H1 (cell line): ENCODE data around the gene ABCC10. TPM values are rescaled to one million over a fixed set of nuclear protein-coding genes. Genes with fewer than 3 reads are reported as not detected.
"Not testable (repeated sequence)": the region's sequence is repeated elsewhere in the genome, so short reads cannot be mapped to it uniquely, and the experiment has no call there.

ENCODE experiments used
- CTCF ChIA-PET: fragments of 300-600 bp; sonication (Branson Sonifier 250); formaldehyde crosslinking; loops from one replicate; lab custom pipeline; 2021; ENCODE audit not compliant: partially characterized antibody; lab: Charles Lee
- POLR2A ChIA-PET: fragments of 300-600 bp; sonication (Branson Sonifier 250); formaldehyde crosslinking; loops from one replicate; lab custom pipeline; 2021; ENCODE audit warnings: inconsistent platforms; ENCODE audit not compliant: partially characterized antibody; lab: Charles Lee
- DNase-seq, 2 experiments: peaks; one replicate each; pipeline versions ENCODE4 v3.0.0 to v3.0.0-alpha.2; 2010 to 2022; ENCODE audit warnings: low spot score in 2 of 2, low read depth in 1 of 2, mixed read lengths in 1 of 2
- FAIRE-seq: peaks from 2 replicates; lab custom pipeline; 2011; peaks lifted over from hg19 to GRCh38; lab: Jason Lieb, UNC
- H2AFZ ChIP-seq: 2 replicates; pipeline ENCODE4 v1.8.1; 2012; ENCODE audit warnings: low read length, inconsistent platforms
- H2AK5ac ChIP-seq: 2 replicates; pipeline ENCODE4 v1.6.1; 2013; ENCODE audit warnings: low read depth, low read length
- H2BK120ac ChIP-seq: replicated peaks from 2 replicates; pipeline ENCODE3; 2013; ENCODE audit warnings: low read depth, low read length, inconsistent platforms
- H2BK12ac ChIP-seq: 2 replicates; pipeline ENCODE4 v1.6.1; 2013; ENCODE audit warnings: low read depth, low read length
- H2BK15ac ChIP-seq: 2 replicates; pipeline ENCODE4 v1.6.1; 2013; ENCODE audit warnings: low read length
- H2BK20ac ChIP-seq: 2 replicates; pipeline ENCODE4 v1.6.1; 2013; ENCODE audit warnings: low read length
- H2BK5ac ChIP-seq: 2 replicates; pipeline ENCODE4 v1.6.1; 2013; ENCODE audit warnings: low read depth, low read length
- H3K14ac ChIP-seq: 2 replicates; pipeline ENCODE4 v1.6.1; 2013; ENCODE audit warnings: inconsistent platforms; ENCODE audit not compliant: insufficient read length
- H3K18ac ChIP-seq: 2 replicates; pipeline ENCODE4 v1.6.1; 2013; ENCODE audit warnings: low read length; ENCODE audit errors: extremely low read depth
- H3K23ac ChIP-seq: 2 replicates; pipeline ENCODE4 v1.6.1; 2013; ENCODE audit warnings: inconsistent platforms; ENCODE audit not compliant: insufficient read length
- H3K23me2 ChIP-seq: 2 replicates; pipeline ENCODE4 v1.6.1; 2013; ENCODE audit warnings: low read depth, low read length
- H3K27ac ChIP-seq: 2 replicates; pipeline ENCODE4 v1.6.1; 2011; ENCODE audit warnings: low read depth, low read length, inconsistent platforms
- H3K27me3 ChIP-seq, 4 experiments: replicated peaks in 1 of 4; 1 replicate in 1 of 4; 2 replicates in 3 of 4; pipeline versions ENCODE4 v1.6.1 to v1.8.1; 2011 to 2013; ENCODE audit warnings: low read length in 3 of 4, mild to moderate bottlenecking in 3 of 4, inconsistent platforms in 2 of 4, mixed read lengths in 2 of 4, moderate library complexity in 1 of 4; ENCODE audit not compliant: control insufficient read depth in 3 of 4, insufficient read depth in 3 of 4; ENCODE audit errors: extremely low read depth in 1 of 4
- H3K36me3 ChIP-seq, 4 experiments: 2 replicates each; pipeline versions ENCODE4 v1.6.1 to v1.8.1; 2011 to 2013; ENCODE audit warnings: mild to moderate bottlenecking in 4 of 4, low read length in 3 of 4, moderate library complexity in 2 of 4, control low read depth in 1 of 4, inconsistent platforms in 1 of 4; ENCODE audit not compliant: insufficient read depth in 4 of 4, control insufficient read depth in 2 of 4
- H3K4ac ChIP-seq: replicated peaks from 2 replicates; pipeline ENCODE3; 2013; ENCODE audit warnings: low read length, low read depth, mixed read lengths, inconsistent platforms; ENCODE audit not compliant: insufficient read length
- H3K4me1 ChIP-seq, 4 experiments: replicated peaks in 1 of 4; 1 replicate in 1 of 4; 2 replicates in 3 of 4; pipeline versions ENCODE4 v1.6.1 to v1.8.1; 2011 to 2013; ENCODE audit warnings: low read length in 3 of 4, inconsistent platforms in 2 of 4, mixed read lengths in 1 of 4; ENCODE audit not compliant: insufficient read depth in 4 of 4, control insufficient read depth in 3 of 4
- H3K4me2 ChIP-seq, 2 experiments: 2 replicates each; pipeline versions ENCODE4 v1.6.1 to v1.8.1; 2011 to 2013; ENCODE audit warnings: low read depth in 2 of 2, low read length in 2 of 2, control low read depth in 1 of 2, inconsistent platforms in 1 of 2, mild to moderate bottlenecking in 1 of 2; ENCODE audit not compliant: insufficient read depth in 1 of 2
- H3K4me3 ChIP-seq, 4 experiments: fragments of 200-600, 300-600 bp in 1 of 4; sonication (generic), shearing (Covaris generic), sonication (Bioruptor Twin) in 1 of 4; 2 replicates each; pipeline versions ENCODE4 v1.5.1 to v1.8.1; 2011 to 2016; ENCODE audit warnings: low read length in 4 of 4, low read depth in 3 of 4, control low read depth in 2 of 4, inconsistent platforms in 2 of 4, mild to moderate bottlenecking in 2 of 4, mixed read lengths in 1 of 4, moderate library complexity in 1 of 4; ENCODE audit not compliant: insufficient read depth in 2 of 4; ENCODE audit errors: extremely low read depth in 1 of 4
- H3K56ac ChIP-seq: replicated peaks from 2 replicates; pipeline ENCODE3; 2013; ENCODE audit warnings: low read depth, mild to moderate bottlenecking, mixed read lengths, low read length, inconsistent platforms; ENCODE audit not compliant: insufficient read length
- H3K79me1 ChIP-seq: 2 replicates; pipeline ENCODE4 v1.6.1; 2013; ENCODE audit warnings: low read depth, low read length, control low read depth
- H3K79me2 ChIP-seq, 2 experiments: 2 replicates each; pipeline versions ENCODE4 v1.6.1 to v1.8.1; 2012 to 2013; ENCODE audit warnings: low read length in 2 of 2, mild to moderate bottlenecking in 2 of 2, inconsistent platforms in 1 of 2; ENCODE audit not compliant: insufficient read depth in 2 of 2, control insufficient read depth in 1 of 2
- H3K9ac ChIP-seq, 4 experiments: replicated peaks in 1 of 4; 1 replicate in 1 of 4; 2 replicates in 3 of 4; pipeline versions ENCODE4 v1.6.1 to v1.8.1; 2011 to 2013; ENCODE audit warnings: low read depth in 3 of 4, low read length in 3 of 4, control low read depth in 2 of 4, mild to moderate bottlenecking in 2 of 4, moderate library complexity in 2 of 4, inconsistent platforms in 1 of 4; ENCODE audit errors: extremely low read depth in 1 of 4
- H3K9me3 ChIP-seq, 2 experiments: 2 replicates each; pipeline versions ENCODE4 v1.6.1 to v1.8.1; 2012 to 2013; ENCODE audit warnings: mild to moderate bottlenecking in 2 of 2, moderate library complexity in 2 of 2, control low read depth in 1 of 2, inconsistent platforms in 1 of 2, low read depth in 1 of 2, low read length in 1 of 2, mixed read lengths in 1 of 2; ENCODE audit not compliant: insufficient read depth in 2 of 2
- H4K20me1 ChIP-seq, 2 experiments: replicated peaks in 1 of 2; 2 replicates each; pipeline versions ENCODE3 to v1.8.1; 2011 to 2013; ENCODE audit warnings: inconsistent platforms in 2 of 2, low read length in 2 of 2, mild to moderate bottlenecking in 1 of 2; ENCODE audit not compliant: insufficient read depth in 2 of 2, control insufficient read depth in 1 of 2
- H4K5ac ChIP-seq: 2 replicates; pipeline ENCODE4 v1.6.1; 2013; ENCODE audit warnings: low read length, low read depth, mixed read lengths, inconsistent platforms; ENCODE audit not compliant: insufficient read length
- H4K8ac ChIP-seq: 2 replicates; pipeline ENCODE4 v1.8.0; 2013; ENCODE audit warnings: mild to moderate bottlenecking, moderate library complexity, low read length, inconsistent platforms; ENCODE audit not compliant: insufficient read depth; ENCODE audit errors: extremely low read depth
- H4K91ac ChIP-seq: replicated peaks from 2 replicates; pipeline ENCODE3; 2013; ENCODE audit warnings: low read length, mixed read lengths, inconsistent platforms; ENCODE audit not compliant: insufficient read length
- ATF2 ChIP-seq: IDR thresholded peaks from 2 replicates; pipeline ENCODE4 v1.6.1; 2012; ENCODE audit warnings: low read length, inconsistent platforms
- CTCF ChIP-seq, 3 experiments: IDR thresholded peaks; 1 replicate in 2 of 3; 2 replicates in 1 of 3; pipeline versions ENCODE4 v1.5.1 to v1.6.1; 2011; ENCODE audit warnings: low read length in 3 of 3, mild to moderate bottlenecking in 3 of 3, inconsistent platforms in 2 of 3, low read depth in 1 of 3, moderate library complexity in 1 of 3; ENCODE audit not compliant: insufficient read depth in 1 of 3; ENCODE audit errors: control extremely low read depth in 1 of 3
- EGR1 ChIP-seq: IDR thresholded peaks from 2 replicates; pipeline ENCODE4 v1.6.1; 2011; ENCODE audit warnings: low read depth, low read length, borderline replicate concordance
- KDM4A ChIP-seq: IDR thresholded peaks from one replicate; pipeline ENCODE4 v1.7.1; 2012; ENCODE audit warnings: low read depth, mild to moderate bottlenecking, moderate library complexity, low read length, inconsistent platforms; ENCODE audit not compliant: severe bottlenecking
- RBBP5 ChIP-seq: IDR thresholded peaks from 2 replicates; pipeline ENCODE4 v1.7.1; 2012; ENCODE audit warnings: low read depth, mild to moderate bottlenecking, inconsistent platforms, low read length, moderate library complexity, borderline replicate concordance
- SIRT6 ChIP-seq: IDR thresholded peaks from one replicate; pipeline ENCODE4 v1.7.1; 2012; ENCODE audit warnings: low read length, inconsistent platforms
- SP4 ChIP-seq: IDR thresholded peaks from 2 replicates; pipeline ENCODE4 v1.6.1; 2012; ENCODE audit warnings: low read length, inconsistent platforms
- TBP ChIP-seq: IDR thresholded peaks from 2 replicates; pipeline ENCODE4 v1.6.1; 2011; ENCODE audit warnings: low read depth, low read length, improper control_type of control experiment
- YY1 ChIP-seq: IDR thresholded peaks from 2 replicates; pipeline ENCODE4 v1.6.1; 2011; ENCODE audit warnings: low read depth, mild to moderate bottlenecking, low read length
- WGBS, 2 experiments: shearing (Covaris generic) in 1 of 2; methylation state at CpG; one replicate each; pipeline versions ENCODE4 v1.1.6 to v1.1.7; 2013 to 2015; ENCODE audit warnings: low lambda C conversion rate in 2 of 2, mixed read lengths in 2 of 2, inconsistent platforms in 1 of 2, low coverage in 1 of 2, missing lambda C conversion rate in 1 of 2; ENCODE audit not compliant: insufficient replicate concordance in 2 of 2, insufficient coverage in 1 of 2, insufficient read length in 1 of 2; ENCODE audit errors: extremely low coverage in 1 of 2, missing lambda C conversion rate in 1 of 2; 5-methylcytosine and 5-hydroxymethylcytosine counted together
- polyA plus RNA-seq, 7 experiments: library from polyadenylated mRNA; depleted of rRNA in 3 of 7; stranded (reverse) in 5 of 7; unstranded in 2 of 7; fragments of >200 nt in 5 of 7; fragments of 200-250 nt in 2 of 7; gene quantifications; 1 replicate in 5 of 7; 2 replicates in 1 of 7; 4 replicates in 1 of 7; pipeline versions ENCODE4 v1.2.1 to v1.2.3, GENCODE V29; 2011 to 2013; ENCODE audit warnings: missing spikeins in 2 of 7, mixed read lengths in 2 of 7
- total RNA-seq: library from RNA; stranded (reverse); fragmentation: NEBNext Ultra II Directional; extraction: Animal tissue kit (Norgen Biotek cat#: 25700); gene quantifications from 2 replicates; pipeline ENCODE4 v1.2.1, GENCODE V29; 2021

Gene ABCC10
- total and polyA plus RNA-seq, 2 of the 8 experiments (the other 6 are each of a cell fraction or from before 2014, with no cell fraction given) = 15.5 to 24.6 TPM

GRCh38 chr6:43465948-43466347, 38.6 kb downstream of the ABCC10 start (continued):
- TF ChIP-seq ATF2 = no peak
- TF ChIP-seq RBBP5 = no peak
- TF ChIP-seq CTCF (IDR thresholded peaks at IDR 0.05; ENCODE audit: control extremely low read depth in 1 of 3, insufficient read depth in 1 of 3, low read depth in 1 of 3, low read length in 3 of 3) = no peak
- no peak for TF ChIP-seq SP4
- TF ChIP-seq SIRT6 = no peak
- no peak for TF ChIP-seq TBP
- TF ChIP-seq EGR1 = no peak
- TF ChIP-seq YY1 = no peak
- TF ChIP-seq KDM4A = no peak

- H4K91ac ChIP-seq, H3K9me3 ChIP-seq, DNase-seq, H3K4me2 ChIP-seq, FAIRE-seq, H4K8ac ChIP-seq, H4K20me1 ChIP-seq, H2BK20ac ChIP-seq, H3K79me2 ChIP-seq, H3K4me1 ChIP-seq, H2BK12ac ChIP-seq, H3K4ac ChIP-seq, H2BK15ac ChIP-seq, H3K27ac ChIP-seq, H2AFZ ChIP-seq, H4K5ac ChIP-seq, H3K36me3 ChIP-seq, H3K56ac ChIP-seq, H3K18ac ChIP-seq, H2BK5ac ChIP-seq, H2AK5ac ChIP-seq, H3K4me3 ChIP-seq, H3K79me1 ChIP-seq, H3K23me2 ChIP-seq, H3K14ac ChIP-seq, H2BK120ac ChIP-seq, H3K23ac ChIP-seq, H3K27me3 ChIP-seq, H3K9ac ChIP-seq: not testable (repeated sequence)
- POLR2A ChIA-PET = interaction anchor here (0.6 to 1.5 kb wide), 3 partner anchors 10 to 185 kb away, joined by 4 to 5 read pairs (median 4); partner anchors contain the start of gene TJAP1
- 81% methylated on average over 5 of the region's 5 CpGs; no CpG with 5 or more reads in 1 of the 2 experiments for whole genome bisulfite sequencing, 2 experiments
- CTCF ChIA-PET = interaction anchor here (0.6 to 32.9 kb wide), 6 partner anchors 10 to 79 kb away, joined by 3 to 536 read pairs (median 4); partner anchors contain the start of gene LRRC73
These were observed 39.9 kb downstream of the ABCC10 start for GRCh38 chr6:43467265-43467664.
